ENCODE data around the gene ZIM2.

GRCh38 chr19:56822755-56823154 lies 17.8 kb downstream of the ZIM2 start:
- TF ChIP-seq, protein P1, sequence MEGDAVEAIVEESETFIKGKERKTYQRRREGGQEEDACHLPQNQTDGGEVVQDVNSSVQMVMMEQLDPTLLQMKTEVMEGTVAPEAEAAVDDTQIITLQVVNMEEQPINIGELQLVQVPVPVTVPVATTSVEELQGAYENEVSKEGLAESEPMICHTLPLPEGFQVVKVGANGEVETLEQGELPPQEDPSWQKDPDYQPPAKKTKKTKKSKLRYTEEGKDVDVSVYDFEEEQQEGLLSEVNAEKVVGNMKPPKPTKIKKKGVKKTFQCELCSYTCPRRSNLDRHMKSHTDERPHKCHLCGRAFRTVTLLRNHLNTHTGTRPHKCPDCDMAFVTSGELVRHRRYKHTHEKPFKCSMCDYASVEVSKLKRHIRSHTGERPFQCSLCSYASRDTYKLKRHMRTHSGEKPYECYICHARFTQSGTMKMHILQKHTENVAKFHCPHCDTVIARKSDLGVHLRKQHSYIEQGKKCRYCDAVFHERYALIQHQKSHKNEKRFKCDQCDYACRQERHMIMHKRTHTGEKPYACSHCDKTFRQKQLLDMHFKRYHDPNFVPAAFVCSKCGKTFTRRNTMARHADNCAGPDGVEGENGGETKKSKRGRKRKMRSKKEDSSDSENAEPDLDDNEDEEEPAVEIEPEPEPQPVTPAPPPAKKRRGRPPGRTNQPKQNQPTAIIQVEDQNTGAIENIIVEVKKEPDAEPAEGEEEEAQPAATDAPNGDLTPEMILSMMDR (IDR thresholded peaks at IDR 0.05), result no peak
- TF ChIP-seq POLR2A (IDR thresholded peaks at IDR 0.05), result no peak

Measured in esophagus squamous epithelium (tissue), 4 donors.